ENCODE measurements around the gene LDLR.

DNA sequence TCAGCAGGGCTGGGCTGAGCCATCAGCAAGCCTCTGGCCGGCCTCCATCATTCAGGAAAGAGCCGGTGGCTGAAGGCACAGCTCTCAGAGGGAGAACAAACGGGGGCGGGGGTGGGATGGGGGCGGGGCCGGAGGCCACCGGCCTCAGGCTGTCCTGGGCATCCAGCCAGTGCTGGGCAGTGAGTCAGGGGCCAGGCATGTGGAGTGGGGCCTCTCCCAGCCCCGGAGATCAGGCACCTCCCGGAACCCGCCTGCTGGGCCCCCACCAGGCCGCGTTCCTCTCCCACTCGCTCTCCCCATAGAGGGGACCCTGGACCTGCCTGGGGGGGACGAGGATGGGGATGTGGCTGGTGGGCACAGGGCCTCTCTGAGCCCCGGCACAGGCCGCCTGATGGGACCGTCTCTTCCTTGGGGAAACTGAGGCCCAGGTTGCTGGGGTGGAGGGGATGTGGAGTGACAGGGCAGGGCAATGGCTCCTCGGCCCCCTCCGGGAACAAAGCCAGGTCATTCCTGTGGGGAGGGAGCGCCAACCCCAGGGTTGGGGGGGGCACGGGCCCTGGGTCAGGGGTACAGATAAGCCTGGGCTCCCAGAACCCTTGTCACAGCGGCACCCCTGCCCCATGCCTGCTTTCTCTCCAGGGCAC is 53.4 kb downstream of the LDLR start:
- TF ChIP-seq, protein P1, sequence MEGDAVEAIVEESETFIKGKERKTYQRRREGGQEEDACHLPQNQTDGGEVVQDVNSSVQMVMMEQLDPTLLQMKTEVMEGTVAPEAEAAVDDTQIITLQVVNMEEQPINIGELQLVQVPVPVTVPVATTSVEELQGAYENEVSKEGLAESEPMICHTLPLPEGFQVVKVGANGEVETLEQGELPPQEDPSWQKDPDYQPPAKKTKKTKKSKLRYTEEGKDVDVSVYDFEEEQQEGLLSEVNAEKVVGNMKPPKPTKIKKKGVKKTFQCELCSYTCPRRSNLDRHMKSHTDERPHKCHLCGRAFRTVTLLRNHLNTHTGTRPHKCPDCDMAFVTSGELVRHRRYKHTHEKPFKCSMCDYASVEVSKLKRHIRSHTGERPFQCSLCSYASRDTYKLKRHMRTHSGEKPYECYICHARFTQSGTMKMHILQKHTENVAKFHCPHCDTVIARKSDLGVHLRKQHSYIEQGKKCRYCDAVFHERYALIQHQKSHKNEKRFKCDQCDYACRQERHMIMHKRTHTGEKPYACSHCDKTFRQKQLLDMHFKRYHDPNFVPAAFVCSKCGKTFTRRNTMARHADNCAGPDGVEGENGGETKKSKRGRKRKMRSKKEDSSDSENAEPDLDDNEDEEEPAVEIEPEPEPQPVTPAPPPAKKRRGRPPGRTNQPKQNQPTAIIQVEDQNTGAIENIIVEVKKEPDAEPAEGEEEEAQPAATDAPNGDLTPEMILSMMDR (conservative IDR thresholded peaks at IDR 0.05; ENCODE audit: low read depth, low read length) = no peak
- no peak for TF ChIP-seq EZH2 (IDR thresholded peaks at IDR 0.05; ENCODE audit: borderline replicate concordance, low read depth, low read length, poor library complexity, severe bottlenecking)

Data from A673 (cell line).